Ureter (tissue), 1 donor: ENCODE data around the gene SLC8B1. TPM values are rescaled to one million over a fixed set of nuclear protein-coding genes. Genes with fewer than 3 reads are reported as not detected.

Experiments
- DNase-seq: peaks from one replicate; pipeline ENCODE4 v3.0.0-alpha.2; 2020; ENCODE audit warnings: low spot score
- total RNA-seq: library from RNA; stranded (reverse); gene quantifications from one replicate; pipeline ENCODE4 v1.2.4, GENCODE V29; 2023
- donor health status: DM: yes; HTN: yes; CAD: no.

Gene SLC8B1
- total RNA-seq, 1 donor from 2014 or later: 49.5 TPM

DNA sequence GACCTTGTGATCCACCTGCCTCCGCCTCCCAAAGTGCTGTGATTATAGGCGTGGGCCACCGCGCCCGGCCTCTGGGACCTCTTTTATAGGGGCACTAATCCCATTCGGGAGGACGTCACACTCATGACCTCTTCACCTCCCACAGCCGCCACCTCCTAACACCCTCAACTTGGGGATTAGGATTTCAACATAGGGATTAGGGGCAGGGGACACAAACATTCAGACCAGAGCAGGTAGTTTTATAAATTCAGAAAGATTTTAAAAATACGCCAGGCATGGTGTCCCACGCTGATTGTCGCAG lies 64.2 kb downstream of the SLC8B1 start:
- no peak for DNase-seq

DNA sequence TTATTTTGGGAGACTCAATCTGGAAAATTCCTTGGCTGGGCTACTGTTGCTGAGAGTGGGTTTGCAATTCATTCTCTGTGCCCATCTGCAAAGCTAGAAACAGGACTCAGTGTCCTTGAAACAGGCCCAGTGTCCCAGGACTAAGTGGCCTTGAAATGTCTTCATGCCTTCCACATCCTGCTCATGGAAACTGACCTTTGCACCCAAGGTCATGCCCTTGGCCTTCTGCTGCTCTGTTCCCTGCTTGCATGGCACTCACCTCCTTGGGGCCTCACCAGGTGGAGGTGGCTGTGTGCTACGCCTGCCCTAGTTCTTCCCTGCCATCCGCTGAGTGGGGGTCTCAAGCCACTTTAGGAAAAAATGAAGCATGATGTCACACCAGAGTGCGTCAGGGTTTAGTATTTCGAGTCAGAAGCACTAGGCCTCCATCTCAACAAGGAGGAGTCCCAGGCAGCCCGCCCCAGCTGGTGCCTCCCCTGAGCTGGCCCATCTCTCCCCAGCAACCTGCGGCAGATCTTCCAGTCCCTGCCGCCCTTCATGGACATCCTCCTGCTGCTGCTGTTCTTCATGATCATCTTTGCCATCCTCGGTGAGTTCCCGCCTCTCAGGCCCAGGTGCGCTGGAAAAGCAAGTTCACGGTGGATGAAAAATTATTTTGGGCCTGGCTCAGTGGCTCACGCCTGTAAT lies 65.5 kb downstream of the SLC8B1 start:
- DNase-seq: no peak

DNA sequence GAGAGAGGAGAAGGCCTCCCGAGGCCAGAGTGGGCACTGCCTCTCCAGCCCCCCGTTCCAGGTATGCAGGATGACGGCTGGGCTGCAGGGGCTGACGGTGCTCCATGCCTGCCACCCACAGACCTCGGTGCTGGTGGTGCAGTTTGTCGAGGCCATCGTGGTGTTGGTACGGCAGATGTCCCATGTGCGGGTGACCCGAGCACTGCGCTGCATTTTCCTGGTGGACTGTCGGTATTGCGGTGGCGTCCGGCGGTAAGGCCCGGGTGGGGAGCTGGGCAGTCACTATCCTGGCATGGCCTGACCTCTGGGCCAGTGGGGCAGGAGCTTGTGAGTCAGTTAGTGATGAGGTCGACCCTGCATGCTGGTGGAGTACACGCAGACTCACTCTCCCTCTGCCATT lies 66.3 kb downstream of the SLC8B1 start:
- DNase-seq: no peak

DNA sequence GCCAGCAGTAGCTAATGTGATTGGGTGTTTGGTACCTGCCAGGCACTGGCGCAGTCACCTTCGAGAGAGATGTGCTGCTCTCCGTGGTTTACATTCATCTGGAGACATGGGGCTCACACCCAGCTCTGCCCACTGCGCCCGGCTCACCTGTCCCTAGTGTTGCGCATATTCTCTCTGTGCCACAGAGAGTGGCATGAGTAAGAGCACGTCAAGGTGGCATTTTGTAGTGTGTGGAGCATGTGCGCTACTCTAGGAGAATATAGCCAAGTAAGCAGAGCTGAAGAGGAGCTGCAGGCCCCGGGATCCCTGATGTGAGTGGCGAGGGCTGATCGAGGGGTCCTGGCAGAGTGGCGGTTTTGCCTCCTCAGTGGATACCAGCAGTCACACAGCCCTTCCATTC lies 66.8 kb downstream of the SLC8B1 start:
- DNase-seq: no peak

DNA sequence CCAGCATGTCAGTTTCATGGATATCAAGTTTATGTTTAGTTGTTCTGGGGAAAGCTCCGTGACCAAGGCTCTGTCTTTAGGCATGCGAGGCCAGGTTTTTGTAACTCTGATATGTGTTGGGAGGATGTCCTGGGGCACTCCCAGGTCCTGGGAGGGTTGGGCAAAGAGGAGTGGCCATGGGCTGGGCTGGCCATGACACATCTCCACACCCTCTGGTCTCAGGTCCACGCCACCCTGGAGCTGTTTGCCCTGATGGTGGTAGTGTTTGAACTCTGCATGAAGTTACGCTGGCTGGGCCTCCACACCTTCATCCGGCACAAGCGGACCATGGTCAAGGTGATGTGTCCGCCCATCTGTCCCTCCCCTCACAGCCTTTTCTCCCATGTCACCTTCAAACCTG lies 67.3 kb downstream of the SLC8B1 start:
- DNase-seq: no peak

DNA sequence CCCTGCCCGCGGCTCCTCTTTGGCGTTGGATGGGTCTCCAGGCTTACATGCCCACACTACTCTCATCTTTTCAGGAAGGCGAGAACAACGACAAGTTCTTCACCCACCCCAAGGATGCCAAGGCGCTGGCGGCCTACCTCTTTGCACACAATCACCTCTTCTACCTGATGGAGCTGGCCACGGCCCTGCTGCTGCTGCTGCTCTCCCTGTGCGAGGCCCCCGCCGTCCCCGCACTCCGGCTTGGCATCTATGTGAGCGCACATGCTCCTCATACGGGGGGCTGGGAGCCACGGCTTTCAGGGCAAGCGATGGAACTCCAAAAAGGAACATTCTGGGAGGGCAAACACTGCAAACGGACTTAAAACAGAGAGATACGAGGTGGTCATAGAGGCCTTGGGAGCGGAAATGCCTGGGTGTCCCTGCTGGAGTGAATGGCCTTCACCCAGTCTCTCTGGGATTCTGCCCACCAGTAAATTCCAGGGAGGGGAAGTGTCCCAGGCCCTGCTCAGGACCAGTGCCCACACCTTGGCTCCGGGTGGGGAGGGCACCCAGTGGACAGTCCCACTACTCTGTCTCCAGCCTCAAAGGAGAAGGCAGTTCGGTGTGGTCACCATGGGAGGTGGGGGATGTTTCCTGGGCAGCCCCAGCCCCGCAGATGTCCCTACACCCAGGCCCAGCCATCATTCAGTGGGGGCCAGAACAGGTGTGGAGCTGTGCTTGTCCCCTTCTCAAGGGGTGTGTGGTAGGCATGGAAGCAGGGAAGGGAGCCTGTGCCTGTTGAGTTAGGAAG lies 68.6 kb downstream of the SLC8B1 start:
- no peak for DNase-seq

DNA sequence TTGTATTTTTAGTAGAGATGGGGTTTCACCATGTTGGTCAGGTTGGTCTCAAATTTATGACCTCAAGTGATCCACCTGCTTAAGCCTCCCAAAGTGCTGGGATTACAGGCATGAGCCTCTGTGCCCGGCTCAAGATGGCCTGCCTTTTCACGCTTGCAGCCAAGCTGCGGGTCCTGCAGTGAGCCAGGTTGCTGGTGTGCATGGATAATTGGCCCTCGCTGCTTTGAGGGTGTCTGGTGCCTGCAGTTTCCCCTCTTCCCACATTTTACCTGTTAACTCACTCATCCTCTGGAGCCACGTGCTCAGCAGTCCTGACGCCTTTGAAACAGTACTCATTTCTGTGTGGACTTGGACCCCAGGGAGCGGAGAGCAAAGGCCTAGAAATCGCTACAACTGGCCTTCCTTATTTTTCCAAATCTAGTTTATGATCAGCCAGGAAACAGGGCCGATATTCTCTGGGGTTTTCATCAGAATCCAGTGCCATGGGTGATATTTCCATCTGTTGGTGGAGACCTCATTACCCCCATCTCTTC lies 71.4 kb downstream of the SLC8B1 start:
- DNase-seq: no peak

DNA sequence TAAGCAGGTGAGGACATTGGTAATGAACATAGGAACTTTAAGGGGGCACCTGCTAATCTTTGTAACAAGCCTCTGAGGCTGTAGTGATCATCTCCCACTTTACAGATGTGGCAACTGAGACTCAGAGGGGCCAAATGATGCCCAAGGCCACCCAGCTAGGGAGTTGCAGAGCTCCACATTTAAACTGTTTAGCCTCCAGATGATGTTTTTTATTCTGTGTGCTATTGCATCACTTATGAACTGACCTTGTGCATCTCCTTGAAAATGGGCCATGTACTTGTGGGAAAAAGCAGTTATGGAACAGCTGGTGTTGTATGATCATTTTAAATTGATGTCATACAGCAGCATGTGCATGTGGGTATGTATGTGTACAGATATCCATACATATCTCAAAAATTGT lies 72.2 kb downstream of the SLC8B1 start:
- no peak for DNase-seq

DNA sequence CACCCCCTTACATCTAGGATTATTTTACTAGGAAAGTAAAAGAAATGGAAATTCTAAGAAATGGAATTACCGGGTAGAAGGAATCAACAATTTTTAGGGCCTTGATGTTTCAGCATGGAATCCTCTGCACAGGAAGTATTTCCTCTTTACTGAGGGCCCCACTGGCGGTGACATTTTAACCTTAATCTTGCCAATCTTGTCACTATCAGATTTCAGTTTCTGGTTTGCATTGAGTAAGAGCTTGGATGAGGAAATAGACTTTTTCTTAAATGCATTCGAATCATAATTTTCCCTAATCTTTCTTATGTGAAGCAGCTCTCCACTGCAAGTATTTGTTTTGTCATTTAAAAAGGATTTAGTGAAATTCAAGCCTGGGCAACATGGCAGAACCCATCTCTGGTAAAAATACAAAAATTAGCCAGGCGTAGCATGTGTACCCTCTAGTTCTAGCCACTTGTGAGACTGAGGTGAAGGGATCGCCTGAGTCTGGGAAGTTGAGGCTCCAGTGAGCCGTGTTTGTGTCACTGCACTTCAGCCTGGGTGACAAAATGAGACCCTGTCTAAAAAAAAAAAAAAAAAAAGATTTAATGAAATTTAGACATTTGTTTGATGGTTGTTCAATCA lies 73.0 kb downstream of the SLC8B1 start:
- DNase-seq: no peak

DNA sequence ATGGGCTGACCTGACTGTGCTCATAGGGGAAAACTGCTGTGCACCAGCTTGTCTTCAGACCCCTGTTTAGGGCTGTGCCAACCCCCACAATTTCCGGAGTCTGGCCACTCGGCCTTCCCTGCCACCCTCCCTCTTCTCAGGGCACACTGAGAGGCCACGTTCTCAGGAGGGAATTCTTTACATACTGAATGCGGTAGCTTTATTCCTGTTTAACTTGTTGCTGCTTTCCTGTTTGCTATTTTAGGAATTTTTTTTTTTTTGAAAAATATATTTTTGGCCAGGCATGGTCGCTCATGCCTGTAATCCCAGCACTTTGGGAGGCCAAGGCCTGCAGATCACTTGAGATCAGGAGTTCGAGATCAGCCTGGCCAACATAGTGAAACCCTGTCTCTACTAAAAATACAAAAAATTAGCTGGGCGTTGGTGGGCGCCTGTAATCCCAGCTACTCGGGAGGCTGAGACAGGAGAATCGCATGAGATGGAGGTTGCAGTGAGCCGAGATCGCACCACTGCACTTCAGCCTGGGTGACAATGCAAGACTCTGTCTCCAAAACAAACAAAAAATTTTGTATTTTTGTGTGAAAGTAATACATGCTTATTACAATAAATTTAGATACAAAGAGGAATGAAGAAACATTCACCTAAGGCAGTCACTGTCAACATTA lies 74.1 kb downstream of the SLC8B1 start:
- DNase-seq: no peak

DNA sequence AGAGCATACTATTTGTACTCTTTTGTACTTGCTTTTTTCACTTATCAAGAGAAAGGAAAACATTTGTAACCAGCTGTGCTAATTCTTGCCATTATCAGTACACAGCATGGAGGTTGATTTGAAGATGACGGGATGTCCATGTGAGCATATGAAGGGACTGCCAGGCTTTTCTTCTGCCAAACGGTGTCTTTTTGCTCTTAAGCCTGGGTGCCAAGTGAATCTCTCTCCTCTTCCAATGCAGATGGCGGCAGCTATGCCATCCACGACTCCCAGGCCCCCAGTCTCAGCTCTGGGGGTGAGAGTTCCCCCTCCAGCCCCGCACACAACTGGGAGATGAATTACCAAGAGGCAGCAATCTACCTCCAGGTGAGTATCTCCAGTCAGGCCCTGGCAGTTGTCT lies 74.8 kb downstream of the SLC8B1 start:
- no peak for DNase-seq

DNA sequence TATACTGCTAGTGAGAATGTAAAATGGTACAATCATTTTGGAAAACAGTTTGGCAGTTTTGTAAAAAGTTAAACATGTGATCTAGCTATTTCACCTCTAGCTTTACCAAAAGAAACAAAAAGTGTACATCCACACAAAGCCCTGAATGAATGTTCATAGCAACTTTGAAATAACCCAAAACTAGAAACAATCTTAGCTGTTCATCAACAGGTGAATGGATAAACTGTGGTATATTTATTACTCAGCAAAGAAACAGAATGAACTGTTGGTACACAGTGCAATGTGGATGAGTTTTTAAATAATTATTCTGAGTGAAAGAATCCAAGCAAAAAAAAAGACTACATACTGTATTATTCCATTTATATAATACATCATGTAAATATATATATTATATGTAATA lies 77.3 kb downstream of the SLC8B1 start:
- DNase-seq: no peak

DNA sequence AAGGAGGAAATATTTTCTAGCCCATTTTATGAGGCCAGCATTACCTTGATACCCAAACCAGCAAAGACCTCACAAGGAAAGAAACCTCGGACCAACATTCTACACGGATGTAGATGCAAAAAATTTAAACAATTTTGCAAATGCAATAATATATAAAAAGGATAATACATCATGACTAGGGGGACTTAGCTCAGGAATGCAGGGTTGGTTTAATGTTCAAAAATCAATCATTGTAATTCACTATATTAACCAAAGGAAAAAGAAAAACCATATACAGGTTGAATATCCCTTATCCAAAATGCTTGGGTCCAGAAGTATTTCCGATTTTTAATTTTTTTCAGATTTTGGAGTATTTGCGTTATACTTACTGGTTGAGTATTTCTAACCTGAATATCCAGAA lies 80.6 kb downstream of the SLC8B1 start:
- DNase-seq: no peak

DNA sequence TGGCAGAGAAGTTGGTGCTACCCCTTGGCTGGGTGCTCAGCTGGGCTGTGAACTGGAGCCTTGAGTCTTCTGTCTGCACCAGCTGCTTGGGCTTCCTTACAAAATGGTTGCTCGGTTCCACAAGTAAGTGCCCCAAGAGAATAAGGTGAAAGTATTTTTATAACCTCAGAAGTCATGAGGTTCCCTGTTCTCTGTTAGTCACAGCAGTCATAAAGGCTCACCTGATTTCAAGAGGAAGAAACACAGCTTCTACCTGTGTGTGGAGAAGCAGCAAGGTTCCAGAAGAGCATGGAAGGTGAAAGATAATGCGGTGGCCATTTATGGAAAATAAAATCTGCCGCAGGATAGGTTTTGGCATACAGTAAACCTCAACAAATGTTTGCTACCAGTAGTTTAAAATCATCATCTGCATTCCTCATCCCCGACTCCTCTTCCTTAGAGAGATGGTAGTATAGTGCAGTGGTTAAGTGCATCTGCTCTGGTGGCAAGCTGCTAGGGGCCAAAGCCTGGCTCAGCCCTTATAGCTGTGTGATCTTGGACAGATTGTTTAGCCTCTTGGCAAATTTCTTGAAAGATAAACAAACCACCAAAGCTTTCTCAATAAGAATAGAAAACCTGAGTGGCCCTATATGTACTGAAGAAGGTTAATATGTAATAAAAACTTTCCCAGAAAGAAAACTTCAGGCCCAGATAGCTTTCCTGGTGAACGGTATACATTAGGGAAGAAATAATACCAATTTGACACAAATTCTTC lies 81.2 kb downstream of the SLC8B1 start:
- no peak for DNase-seq

DNA sequence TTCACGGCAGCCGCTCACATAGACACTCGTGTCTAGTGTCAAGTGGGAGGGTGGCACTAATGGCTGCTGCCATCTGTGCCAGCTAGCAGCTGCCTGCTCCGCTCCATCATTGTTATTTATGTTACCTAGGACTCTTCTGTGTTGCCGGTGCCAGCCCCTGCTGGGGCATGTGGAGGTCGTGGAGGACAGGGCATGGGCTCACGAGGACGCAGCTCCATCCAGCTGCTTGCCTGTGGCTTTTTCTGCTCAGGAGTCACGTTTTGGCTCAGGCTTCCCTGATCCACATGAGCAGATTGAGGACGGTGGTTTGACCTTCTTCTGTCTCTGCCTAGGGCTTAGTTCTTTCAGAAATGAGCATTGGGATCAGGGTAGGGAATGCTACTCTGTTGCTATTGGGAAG lies 82.4 kb downstream of the SLC8B1 start:
- DNase-seq: no peak

DNA sequence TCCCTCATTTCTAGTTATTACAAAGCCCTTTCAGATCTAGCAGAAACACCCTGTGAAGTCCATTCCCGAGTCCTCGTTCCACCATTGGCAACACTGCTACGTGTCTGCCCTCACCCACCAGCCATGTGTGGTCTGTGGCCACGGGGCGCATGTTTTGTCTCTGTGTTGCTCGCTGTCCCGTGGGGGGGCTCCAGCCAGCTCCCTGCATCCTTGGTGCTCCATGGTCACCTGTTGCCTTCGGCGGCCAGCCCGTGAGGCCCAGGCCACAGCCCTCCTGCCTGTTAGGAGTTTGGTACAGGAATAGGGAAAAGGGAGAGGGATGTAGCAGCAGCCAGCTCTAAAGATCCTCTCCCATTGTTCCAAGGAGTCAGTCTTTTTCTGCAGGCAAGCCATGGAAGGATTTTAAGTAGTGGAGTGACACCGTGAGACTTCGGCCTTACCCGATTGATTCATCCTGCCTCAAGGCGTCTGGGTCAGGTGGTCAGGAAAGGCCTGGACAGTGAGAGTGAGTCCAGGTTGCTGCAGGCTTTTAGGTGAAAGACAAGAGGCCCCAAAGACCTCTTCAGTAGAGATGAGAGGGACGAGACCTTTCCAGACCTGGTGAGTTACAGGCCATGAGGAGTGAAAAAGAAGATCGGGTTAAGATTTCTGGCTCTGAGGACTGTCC lies 83.4 kb downstream of the SLC8B1 start:
- no peak for DNase-seq

DNA sequence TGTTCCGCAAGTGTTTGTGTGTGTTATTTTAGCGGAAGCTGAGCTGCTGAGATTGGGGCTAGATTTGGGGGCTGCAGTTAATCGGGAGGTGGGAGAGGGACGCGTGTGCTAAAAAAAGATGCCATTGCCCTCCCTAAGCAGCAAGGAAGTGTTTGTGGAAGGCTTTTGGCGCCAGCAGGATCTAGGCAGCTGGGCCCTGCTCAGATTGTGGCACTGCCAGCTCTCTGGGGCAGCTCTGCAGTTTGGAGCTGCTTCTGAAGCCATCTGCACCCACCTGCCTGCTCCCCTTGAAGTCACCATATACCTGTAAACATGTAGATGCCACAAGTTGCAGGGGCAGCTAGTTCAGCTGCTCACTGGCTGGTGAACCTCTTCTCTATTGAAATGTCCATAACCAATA lies 84.9 kb downstream of the SLC8B1 start:
- DNase-seq: no peak

DNA sequence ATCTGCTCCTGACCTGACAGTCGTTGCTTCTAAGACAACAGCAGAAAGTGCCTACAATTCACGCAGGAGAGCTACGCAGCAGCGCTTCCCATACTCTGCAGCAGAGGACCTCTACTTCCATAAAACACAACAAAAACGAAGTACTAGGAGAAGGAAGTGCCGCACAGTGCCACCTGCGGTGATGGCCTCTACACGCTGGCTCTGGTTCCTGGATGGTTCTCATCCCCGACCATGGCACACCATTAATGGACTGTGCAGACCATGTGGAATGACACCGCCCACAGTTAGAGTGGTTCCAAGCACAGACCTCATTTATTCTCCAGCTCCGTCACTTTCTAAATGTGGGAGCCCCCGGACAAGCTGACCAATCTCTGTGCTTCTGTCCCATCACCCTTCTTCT lies 85.4 kb downstream of the SLC8B1 start:
- no peak for DNase-seq

DNA sequence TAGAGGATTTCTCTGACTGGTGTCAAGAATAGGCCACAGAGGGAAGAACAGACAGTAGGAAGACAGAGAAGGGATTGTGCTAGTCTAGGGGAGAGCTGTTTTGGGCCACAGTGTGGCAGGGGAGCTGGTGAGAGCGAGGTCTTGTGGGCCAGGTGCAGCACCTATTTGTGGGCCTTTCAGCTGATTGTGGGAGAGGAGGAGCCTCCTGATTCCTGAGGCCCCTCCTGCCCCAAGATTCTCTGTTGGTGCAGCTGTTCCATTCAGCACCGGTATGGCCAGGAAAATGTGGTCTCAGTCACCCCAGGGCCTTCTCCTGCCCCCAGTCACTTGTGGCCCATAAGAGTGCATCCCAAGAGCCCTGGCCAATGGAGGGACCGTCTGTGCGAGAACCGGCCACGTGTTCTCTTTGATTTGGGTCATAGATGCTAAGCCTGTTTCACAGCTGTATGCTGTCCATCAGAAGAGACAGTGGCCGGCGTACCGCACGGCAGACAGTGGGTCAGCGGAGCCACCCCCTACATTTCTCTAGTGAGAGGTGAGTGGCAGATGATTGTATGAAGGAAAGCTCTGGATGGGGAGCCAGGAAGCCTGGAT lies 86.0 kb downstream of the SLC8B1 start:
- no peak for DNase-seq
